Stimulated activated CD8-positive, alpha-beta memory T cell treated with anti-CD3 and anti-CD28 coated beads, Interleukin-15, amount 100 ng/mL, for 48 hours (primary cell): ENCODE data around the gene PSMD9.

Experiments used
- DNase-seq, 2 donors: peaks; one replicate each; pipeline ENCODE4 v3.0.0-alpha.2; 2020; ENCODE audit warnings: low read depth in 2 of 2

Gene PSMD9

GRCh38 chr12:121955258-121956237, 67.0 kb downstream of the PSMD9 start:
- no peak for DNase-seq

- DNase-seq: no peak
These were observed 69.4 kb downstream of the PSMD9 start for GRCh38 chr12:121957861-121958515.

GRCh38 chr12:121958541-121959240, 70.1 kb downstream of the PSMD9 start:
- no peak for DNase-seq

- DNase-seq: no peak
These were observed 72.0 kb downstream of the PSMD9 start for GRCh38 chr12:121960541-121960940.

GRCh38 chr12:121961195-121961879, 72.7 kb downstream of the PSMD9 start:
- DNase-seq: no peak

GRCh38 chr12:121963341-121964018, 74.9 kb downstream of the PSMD9 start:
- no peak for DNase-seq

- DNase-seq: no peak
These were observed 76.4 kb downstream of the PSMD9 start for GRCh38 chr12:121964813-121965643.

- no peak for DNase-seq
These were observed 78.4 kb downstream of the PSMD9 start for GRCh38 chr12:121966959-121967358.
